DMS 273 treated with DMSO at 0.1 percent for 48 hours (cell line): Measurements from ENCODE around the gene RAP1GDS1.
"Not testable (repeated sequence)": the region's sequence is repeated elsewhere in the genome, so short reads cannot be mapped to it uniquely, and the experiment has no call there.

Source experiments
- DNase-seq: peaks from one replicate; lab custom pipeline; 2025; lab: John Stamatoyannopoulos, UW

Gene RAP1GDS1

GRCh38 chr4:98352940-98353339, 91.8 kb downstream of the RAP1GDS1 start:
- no peak for DNase-seq

- DNase-seq = no peak
Measured at GRCh38 chr4:98358630-98359248, 97.6 kb downstream of the RAP1GDS1 start.

- DNase-seq = no peak
Measured at GRCh38 chr4:98359646-98360045, 98.5 kb downstream of the RAP1GDS1 start.

GRCh38 chr4:98363431-98363830, 102.2 kb downstream of the RAP1GDS1 start:
- no peak for DNase-seq

- not testable (repeated sequence) for DNase-seq
Measured at GRCh38 chr4:98366275-98366674, 105.1 kb downstream of the RAP1GDS1 start.

GRCh38 chr4:98368000-98368399, 106.8 kb downstream of the RAP1GDS1 start:
- DNase-seq = not testable (repeated sequence)

- DNase-seq = no peak
Measured at GRCh38 chr4:98369322-98369721, 108.1 kb downstream of the RAP1GDS1 start.

GRCh38 chr4:98374643-98375042, 113.5 kb downstream of the RAP1GDS1 start:
- DNase-seq = no peak

- no peak for DNase-seq
Measured at GRCh38 chr4:98377559-98377958, 116.4 kb downstream of the RAP1GDS1 start.

GRCh38 chr4:98381306-98381705, 120.1 kb downstream of the RAP1GDS1 start:
- no peak for DNase-seq

- no peak for DNase-seq
Measured at GRCh38 chr4:98383431-98384106, 122.4 kb downstream of the RAP1GDS1 start.

- no peak for DNase-seq
Measured at GRCh38 chr4:98385831-98386230, 124.6 kb downstream of the RAP1GDS1 start.

- no peak for DNase-seq
Measured at GRCh38 chr4:98387345-98388026, 126.3 kb downstream of the RAP1GDS1 start.

GRCh38 chr4:98394134-98394533, 132.9 kb downstream of the RAP1GDS1 start:
- DNase-seq = no peak

- DNase-seq = no peak
Measured at GRCh38 chr4:98399915-98400314, 138.7 kb downstream of the RAP1GDS1 start.

- DNase-seq = no peak
Measured at GRCh38 chr4:98406819-98407218, 145.6 kb downstream of the RAP1GDS1 start.

GRCh38 chr4:98411731-98412130, 150.5 kb downstream of the RAP1GDS1 start:
- no peak for DNase-seq

- no peak for DNase-seq
Measured at GRCh38 chr4:98416844-98417243, 155.7 kb downstream of the RAP1GDS1 start.

GRCh38 chr4:98420151-98420550, 159.0 kb downstream of the RAP1GDS1 start:
- not testable (repeated sequence) for DNase-seq

GRCh38 chr4:98421111-98421510, 159.9 kb downstream of the RAP1GDS1 start:
- no peak for DNase-seq

GRCh38 chr4:98423009-98423408, 161.8 kb downstream of the RAP1GDS1 start:
- no peak for DNase-seq

GRCh38 chr4:98430708-98431403, 169.7 kb downstream of the RAP1GDS1 start:
- no peak for DNase-seq

- DNase-seq = no peak
Measured at GRCh38 chr4:98433691-98434090, 172.5 kb downstream of the RAP1GDS1 start.
